GM06990 (cell line): ENCODE measurements around the gene AP1S2.

Source experiments
- DNase-seq: peaks from one replicate; pipeline ENCODE4 v3.0.0-alpha.2; 2011; ENCODE audit not compliant: insufficient read length; ENCODE audit errors: extremely low read depth
- H3K27me3 ChIP-seq: replicated peaks from 2 replicates; pipeline ENCODE4 v1.6.0; 2011; ENCODE audit warnings: low read length; ENCODE audit not compliant: control insufficient read depth, insufficient read depth
- H3K36me3 ChIP-seq: 2 replicates; pipeline ENCODE4 v1.5.1; 2011; ENCODE audit warnings: low read length; ENCODE audit not compliant: control insufficient read depth, insufficient read depth
- H3K4me3 ChIP-seq: replicated peaks from 2 replicates; pipeline ENCODE4 v1.5.1; 2011; ENCODE audit warnings: low read depth, mild to moderate bottlenecking, control low read depth, low read length
- TF ChIP-seq, protein P1 (sequence below): IDR thresholded peaks from 2 replicates; pipeline ENCODE4 v1.5.1; 2011; ENCODE audit warnings: low read length, control low read depth, mild to moderate bottlenecking, inconsistent platforms; ENCODE audit not compliant: insufficient read depth, poor library complexity, severe bottlenecking

The AP1S2 gene

DNA sequence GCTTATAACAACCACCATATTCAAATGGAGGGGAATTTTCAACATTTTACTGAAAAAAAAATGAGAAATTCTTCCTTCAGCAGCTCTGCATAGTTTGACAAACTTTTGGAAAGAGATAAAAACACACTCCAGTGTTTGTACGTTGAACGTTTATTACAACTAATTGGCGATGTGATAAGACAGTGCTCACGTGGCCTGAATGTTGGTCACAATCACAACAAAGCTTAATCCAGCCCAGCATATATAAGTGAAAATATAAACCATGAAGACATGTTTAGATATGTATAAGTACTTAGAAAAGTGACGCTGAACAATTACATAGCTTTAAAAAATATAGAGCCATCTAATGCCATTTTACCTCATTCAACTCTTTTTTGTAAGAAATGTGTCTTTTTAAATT, 28.7 kb downstream of the AP1S2 start:
- TF ChIP-seq, protein P1, sequence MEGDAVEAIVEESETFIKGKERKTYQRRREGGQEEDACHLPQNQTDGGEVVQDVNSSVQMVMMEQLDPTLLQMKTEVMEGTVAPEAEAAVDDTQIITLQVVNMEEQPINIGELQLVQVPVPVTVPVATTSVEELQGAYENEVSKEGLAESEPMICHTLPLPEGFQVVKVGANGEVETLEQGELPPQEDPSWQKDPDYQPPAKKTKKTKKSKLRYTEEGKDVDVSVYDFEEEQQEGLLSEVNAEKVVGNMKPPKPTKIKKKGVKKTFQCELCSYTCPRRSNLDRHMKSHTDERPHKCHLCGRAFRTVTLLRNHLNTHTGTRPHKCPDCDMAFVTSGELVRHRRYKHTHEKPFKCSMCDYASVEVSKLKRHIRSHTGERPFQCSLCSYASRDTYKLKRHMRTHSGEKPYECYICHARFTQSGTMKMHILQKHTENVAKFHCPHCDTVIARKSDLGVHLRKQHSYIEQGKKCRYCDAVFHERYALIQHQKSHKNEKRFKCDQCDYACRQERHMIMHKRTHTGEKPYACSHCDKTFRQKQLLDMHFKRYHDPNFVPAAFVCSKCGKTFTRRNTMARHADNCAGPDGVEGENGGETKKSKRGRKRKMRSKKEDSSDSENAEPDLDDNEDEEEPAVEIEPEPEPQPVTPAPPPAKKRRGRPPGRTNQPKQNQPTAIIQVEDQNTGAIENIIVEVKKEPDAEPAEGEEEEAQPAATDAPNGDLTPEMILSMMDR = no peak
- no peak overlapping the region for H3K4me3 ChIP-seq
- DNase-seq = no peak
- peaks cover 4% of the 10 kb centered on the region for H3K36me3 ChIP-seq
- H3K27me3 ChIP-seq = no peaks in the 10 kb centered on the region

DNA sequence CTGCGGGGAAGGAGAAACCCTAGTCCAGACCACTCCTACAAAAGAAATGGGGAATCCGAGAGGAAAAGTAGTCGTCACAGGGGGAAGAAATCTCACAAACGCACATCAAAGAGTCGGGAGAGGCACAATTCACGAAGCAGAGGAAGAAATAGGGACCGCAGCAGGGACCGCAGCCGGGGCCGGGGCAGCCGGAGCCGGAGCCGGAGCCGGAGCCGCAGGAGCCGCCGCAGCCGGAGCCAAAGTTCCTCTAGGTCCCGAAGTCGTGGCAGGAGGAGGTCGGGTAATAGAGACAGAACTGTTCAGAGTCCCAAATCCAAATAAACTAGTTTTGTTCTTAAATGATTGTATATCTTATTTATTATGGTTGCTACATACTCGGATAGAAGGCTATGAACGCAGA, 31.7 kb downstream of the AP1S2 start:
- peaks cover 9% of the 10 kb centered on the region for H3K36me3 ChIP-seq
- TF ChIP-seq, protein P1 = no peak
- DNase-seq = no peak
- no peaks in the 10 kb centered on the region for H3K27me3 ChIP-seq
- H3K4me3 ChIP-seq = no peak overlapping the region

DNA sequence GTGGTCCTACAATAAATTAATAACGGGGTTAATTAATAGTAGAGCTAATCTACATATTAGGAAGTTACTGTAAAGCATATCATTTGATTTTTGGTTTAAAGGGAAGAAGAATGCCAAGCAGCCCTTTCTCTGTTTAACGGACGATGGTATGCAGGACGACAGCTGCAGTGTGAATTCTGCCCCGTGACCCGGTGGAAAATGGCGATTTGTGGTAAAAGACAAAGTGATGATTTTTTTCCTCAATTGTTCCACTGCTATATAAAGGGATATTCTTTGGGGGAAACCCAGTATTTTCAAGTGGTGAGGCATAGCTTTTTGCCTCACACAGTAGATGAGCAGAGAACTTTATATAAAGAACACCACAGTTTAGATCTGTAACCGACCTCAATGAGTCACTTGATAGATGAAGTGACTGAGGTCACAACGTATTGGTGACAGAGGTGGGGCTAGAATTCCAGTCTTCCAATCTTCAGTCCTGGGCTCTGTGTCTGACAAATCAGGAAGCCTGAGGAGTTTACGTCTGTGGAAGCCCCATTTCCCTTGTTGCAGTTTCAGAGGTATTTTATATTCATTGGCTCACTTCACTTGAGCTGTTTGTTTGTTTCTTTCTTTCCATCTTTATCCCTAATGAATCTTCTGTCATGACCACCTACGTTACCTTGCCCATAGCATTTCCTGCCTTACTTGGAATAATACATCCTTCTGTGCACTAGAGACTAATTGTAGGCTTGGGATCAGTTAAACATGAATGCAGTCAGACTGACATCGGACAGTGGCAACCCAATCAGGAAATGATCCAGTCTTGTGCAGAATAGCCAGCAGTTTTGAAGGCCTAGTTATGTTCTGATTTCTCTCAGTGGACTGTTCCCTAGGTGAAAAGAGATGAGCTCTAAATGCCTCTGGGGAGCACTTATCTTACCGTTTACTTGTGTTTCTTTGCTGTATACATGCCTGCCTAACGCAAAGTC, 34.2 kb downstream of the AP1S2 start:
- Histone ChIP-seq H3K27me3 (no peaks in the 10 kb centered on the region), H3K4me3 (no peak overlapping the region), H3K36me3 (peaks cover 14% of the 10 kb centered on the region)
- TF ChIP-seq, protein P1 = no peak
- DNase-seq = no peak

DNA sequence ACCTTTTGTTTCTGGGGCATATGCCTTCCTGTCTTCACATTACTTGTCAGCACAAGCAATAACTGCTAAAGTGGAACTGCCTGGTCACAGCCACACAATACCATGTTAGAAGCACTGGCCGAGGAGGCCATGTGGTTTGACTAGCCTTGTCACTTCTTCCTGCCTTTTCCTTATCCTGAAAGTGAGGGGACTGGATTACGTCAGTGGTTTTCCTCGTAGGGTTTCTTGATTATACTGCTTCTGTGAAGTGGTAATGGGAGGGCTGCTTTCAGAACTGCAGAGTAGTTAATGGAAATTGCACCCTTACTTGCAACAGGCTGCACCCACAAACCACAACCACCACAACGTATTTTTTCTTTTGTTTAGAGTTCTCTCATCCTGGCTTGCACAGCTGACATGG, 37.7 kb downstream of the AP1S2 start:
- H3K4me3 ChIP-seq = no peak overlapping the region
- no peak for DNase-seq
- TF ChIP-seq, protein P1 = no peak
- no peaks in the 10 kb centered on the region for H3K27me3 ChIP-seq
- H3K36me3 ChIP-seq = peaks cover 24% of the 10 kb centered on the region

DNA sequence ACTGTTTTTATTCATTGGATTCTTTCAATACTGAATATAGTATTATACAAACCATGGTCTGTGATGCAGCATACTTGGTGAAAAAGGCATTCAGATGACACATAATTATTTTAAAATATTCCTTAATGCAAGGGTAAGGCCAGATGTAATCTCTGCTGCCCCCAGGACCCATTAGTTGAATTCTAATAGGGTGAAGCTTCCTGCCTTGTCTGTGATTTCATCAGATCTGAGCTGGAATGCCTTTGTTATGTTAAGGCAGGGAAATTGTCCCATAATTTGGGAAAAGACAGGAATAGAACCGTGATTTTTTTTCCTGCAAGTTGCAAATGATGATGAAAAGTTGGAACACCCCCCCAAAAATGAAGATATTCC, 38.2 kb downstream of the AP1S2 start:
- TF ChIP-seq, protein P1 = no peak
- H3K4me3 ChIP-seq = no peak overlapping the region
- no peak for DNase-seq
- H3K27me3 ChIP-seq = no peaks in the 10 kb centered on the region
- peaks cover 24% of the 10 kb centered on the region for H3K36me3 ChIP-seq
